GM18499 (cell line): ENCODE data around the gene FDX1.
"Not testable (repeated sequence)": the region's sequence is repeated elsewhere in the genome, so short reads cannot be mapped to it uniquely, and the experiment has no call there.

Experiments
- ATAC-seq: cut with Tn5 transposase; IDR thresholded peaks from one replicate; pipeline ENCODE4 v1.9.1; 2021; ENCODE audit warnings: moderate number of reproducible peaks; ENCODE audit not compliant: insufficient read depth, unreplicated experiment

Gene FDX1, protein sequence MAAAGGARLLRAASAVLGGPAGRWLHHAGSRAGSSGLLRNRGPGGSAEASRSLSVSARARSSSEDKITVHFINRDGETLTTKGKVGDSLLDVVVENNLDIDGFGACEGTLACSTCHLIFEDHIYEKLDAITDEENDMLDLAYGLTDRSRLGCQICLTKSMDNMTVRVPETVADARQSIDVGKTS

DNA sequence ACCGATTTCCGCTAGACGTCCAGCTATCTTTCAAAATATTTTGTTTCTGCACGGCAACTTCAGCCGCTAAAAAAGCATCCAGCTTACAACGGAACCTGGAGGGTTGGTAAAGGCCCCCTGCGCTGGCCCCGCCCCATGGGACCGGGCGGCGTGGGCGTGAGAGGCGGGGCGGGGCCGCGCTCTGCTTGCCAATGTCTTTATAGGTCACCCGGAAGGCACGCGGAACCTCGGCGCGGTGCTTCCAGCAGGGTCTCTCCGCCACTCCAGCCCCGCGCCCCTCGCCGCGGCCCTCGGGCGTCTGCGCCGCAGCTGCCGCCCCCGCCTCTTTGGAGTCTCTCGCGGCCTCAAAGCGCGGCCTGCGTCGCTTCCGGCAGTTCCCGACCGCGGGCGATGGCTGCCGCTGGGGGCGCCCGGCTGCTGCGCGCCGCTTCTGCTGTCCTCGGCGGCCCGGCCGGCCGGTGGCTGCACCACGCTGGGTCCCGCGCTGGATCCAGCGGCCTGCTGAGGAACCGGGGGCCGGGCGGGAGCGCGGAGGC, at the start of gene FDX1:
Gene FDX1 (plus strand): TSS at position 218 of the 536 bp plus-strand sequence. CDS start 173 bp downstream, at position 391.
- peak; percentile 58 for ATAC-seq

DNA sequence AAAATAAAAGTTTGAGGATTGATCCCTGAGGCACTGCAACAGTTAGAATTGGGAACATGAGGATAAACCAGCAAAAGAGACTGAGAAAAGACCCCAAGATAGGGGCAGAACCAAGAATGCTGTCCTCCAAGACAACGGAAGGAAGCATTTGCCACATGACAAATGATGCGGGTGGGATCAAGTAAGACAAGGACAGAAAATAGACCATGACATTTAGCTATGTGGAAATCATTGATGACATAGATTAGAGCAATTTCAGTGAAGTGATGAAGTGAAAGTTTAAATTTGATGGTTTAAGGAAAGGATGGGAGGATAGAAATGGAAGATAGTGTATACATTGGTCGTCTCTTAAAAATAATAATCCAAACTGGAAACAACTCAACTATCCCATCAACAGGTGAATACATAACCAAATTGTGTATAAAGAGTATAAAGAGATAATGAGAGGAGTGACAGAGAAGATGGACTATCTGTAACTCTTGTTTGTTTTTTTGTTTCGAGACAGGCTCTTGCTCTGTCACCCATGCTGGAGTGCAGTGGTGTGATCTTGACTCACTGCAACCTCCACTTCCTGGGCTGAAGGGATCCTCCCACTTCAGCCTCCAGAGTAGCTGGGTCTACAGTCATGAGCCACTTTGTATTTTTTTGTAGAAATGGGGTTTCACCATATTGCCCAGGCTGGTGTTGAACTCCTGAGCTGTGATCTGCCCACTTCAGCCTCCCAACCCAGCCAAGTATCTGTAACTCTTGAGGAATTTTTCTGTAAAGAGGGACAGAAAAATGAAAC, 48.7 kb upstream of the FDX1 start:
- no peak for ATAC-seq

DNA sequence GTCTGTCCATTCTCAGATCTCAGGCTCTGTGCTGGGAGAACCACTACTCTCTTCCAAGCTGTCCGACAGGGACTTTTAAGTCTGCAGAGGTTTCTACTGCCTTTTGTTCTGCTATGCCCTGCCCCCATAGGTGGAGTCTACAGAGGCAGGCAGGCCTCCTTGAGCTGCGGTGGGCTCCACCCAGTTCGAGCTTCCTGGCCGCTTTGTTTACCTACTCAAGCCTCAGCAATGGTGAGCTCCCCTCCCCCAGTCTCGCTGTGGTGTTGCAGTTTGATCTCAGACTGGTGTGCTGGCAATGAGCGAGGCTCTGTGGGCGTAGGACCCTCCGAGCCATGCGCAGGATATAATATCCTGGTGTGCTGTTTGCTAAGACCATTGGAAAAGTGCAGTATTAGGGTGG, 41.5 kb upstream of the FDX1 start:
- ATAC-seq, result not testable (repeated sequence)

DNA sequence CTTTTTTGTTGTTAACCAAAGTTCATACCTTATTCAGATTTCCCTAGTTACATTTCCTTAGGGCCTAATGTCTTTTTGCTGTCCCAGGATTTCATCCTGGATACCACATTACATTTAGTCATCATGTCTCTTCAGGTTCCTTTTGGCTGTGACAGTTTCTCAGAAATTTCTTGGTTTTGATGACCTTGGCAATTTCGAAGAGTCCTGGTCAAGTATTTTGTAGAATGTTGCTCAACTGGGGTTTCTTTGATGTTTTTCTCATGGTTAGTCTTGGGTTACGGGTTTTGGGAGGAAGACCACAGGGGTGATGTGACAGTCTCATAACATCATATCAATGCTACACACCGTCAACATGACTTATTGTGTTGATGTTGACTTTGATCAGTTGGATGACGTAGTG, 39.8 kb upstream of the FDX1 start:
- no peak for ATAC-seq

DNA sequence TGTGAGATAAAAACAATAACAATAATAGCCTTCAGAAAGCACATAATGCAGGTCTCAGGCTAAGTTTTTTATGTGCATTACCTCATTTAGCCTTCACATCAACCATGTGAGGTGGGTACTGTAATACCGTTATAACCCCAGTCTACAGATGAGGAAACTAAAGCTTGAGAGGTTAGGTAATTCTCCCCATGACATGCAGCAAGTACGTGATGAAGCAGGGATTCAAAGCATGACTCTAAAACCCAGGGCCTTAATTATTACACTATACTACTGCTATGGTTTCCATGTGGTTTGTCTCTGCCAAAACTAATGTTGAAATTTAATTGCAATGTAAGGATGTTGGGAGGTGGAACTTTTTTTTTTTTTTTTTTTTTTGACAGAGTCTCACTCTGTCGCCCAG, 37.7 kb upstream of the FDX1 start:
- no peak for ATAC-seq

DNA sequence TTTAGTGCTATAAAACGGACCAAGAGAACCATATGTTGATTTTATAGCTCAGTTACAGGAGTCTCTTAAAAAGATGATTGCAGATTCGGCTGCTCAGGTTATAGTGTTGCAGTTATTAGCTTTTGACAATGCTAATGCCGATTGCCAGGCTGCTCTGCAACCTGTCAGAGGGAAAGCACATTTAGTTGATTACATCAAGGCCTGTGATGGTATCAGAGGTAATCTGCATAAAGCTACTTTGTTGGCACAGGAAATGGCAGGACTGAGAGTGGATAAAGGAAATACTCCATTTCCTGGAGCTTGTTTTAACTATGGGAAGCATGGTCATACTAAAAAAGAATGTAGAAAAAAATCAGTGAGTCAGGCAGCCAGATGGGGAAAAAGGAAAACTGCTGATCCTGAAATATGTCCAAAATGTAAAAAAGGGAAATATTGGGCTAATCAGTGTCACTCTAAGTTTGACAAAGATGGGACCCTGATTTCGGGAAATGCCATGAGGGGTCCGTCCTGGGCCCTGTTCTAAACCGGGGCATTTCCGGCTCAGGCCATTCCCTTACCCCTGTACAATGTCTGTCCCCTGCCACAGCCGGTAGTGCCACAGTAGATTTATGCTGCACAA, 32.0 kb upstream of the FDX1 start:
- not testable (repeated sequence) for ATAC-seq

DNA sequence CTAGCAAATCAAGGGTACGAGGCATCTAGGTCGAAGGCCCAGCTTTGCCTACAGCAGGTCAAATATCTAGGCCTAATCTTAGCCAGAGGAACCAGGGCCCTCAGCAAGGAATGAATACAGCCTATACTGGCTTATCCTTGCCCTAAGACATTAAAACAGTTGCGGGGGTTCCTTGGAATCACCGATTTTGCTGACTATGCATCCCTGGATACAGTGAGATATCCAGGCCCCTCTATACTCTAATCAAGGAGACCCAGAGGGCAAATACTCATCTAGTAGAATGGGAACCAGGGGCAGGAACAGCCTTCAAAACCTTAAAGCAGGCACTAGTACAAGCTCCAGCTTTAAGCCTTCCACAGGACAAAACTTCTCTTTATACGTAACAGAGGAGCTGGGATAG, 26.2 kb upstream of the FDX1 start:
- not testable (repeated sequence) for ATAC-seq

DNA sequence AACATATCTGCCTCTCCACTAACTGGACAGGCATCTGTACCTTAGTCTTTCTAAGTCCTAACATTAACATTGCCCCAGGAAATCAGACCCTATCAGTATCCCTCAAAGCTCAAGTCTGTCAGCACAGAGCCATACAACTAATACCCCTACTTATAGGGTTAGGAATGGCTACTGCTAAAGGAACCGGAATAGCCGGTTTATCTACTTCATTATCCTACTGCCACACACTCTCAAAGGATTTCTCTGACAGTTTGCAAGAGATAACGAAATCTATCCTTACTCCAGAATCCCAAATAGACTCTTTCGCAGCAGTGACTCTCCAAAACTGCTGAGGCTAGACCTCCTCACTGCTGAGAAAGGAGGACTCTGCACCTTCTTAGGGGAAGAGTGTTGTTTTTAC, 24.1 kb upstream of the FDX1 start:
- ATAC-seq, result not testable (repeated sequence)

DNA sequence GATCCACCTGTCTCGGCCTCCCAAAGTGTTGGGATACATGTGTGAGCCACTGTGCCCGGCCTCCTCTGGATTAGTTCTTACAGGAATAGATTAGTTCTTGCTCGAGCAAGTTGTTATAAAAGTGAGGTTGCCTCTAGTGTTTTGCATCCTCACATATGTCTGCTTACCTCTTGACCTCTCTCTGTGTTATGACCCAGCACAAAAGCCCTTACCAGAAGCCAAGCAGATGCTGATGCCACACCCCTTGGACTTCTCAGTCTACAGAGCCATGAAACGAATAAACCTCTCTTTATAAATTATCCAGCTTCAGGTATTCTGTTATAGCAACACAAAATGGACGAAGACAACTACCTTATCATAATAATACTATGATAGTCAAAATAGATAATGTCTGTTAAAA, 22.4 kb upstream of the FDX1 start:
- ATAC-seq, result no peak

DNA sequence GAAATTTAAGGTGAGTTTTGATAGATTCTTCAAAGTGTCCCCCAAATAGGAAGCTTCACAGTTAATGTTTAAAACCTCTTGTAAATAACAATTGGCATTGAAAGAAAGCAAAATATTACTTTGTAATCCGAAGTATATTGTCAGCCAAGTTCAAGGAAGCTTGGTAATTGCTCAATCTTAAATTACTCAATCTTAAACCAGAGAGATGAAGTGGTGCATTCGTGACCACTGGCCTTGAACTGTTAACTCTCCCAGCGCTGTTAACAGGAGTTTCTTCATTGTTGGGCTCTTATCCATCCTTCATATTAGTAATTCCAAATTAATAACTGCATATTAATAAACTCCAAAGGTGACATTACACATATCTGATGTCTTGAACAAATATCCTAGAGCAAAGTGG, 20.6 kb upstream of the FDX1 start:
- no peak for ATAC-seq

DNA sequence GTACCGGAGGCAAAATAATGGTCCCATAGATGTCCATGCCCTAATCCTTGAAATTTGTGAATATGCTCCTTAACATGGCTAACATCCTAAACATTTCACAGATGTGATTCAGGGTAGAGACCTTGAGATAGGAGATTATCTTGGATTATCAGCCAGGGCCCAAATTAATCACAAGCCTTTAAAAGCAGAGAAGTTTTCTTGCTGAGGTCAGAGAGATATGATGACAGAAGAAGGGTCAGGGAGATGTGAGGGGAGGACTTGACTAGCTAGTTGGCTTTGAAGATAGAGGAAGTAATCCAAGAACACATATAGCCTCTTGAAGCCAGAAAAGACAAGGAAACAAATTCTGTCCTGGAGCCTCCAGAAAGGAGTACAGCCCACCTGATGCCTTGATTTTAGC, 19.1 kb upstream of the FDX1 start:
- ATAC-seq, result no peak

DNA sequence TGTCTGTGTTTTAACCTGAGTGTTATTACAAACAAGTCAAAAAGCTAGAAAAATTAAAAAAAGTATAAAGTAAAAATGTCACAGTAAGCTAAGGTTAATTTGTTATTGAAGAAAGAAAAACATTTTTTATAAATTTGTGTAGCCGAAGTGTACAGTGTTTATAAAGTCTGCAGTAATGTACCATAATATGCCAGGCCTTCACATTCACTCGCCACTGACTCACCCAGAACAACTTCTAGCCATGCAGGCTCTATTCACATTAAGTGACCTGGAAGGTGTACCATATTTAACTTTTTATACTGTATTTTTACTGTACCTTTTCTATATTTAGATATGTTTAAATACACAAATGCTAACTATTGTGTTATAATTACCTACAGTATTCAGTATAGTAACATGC, 14.7 kb upstream of the FDX1 start:
- no peak for ATAC-seq

DNA sequence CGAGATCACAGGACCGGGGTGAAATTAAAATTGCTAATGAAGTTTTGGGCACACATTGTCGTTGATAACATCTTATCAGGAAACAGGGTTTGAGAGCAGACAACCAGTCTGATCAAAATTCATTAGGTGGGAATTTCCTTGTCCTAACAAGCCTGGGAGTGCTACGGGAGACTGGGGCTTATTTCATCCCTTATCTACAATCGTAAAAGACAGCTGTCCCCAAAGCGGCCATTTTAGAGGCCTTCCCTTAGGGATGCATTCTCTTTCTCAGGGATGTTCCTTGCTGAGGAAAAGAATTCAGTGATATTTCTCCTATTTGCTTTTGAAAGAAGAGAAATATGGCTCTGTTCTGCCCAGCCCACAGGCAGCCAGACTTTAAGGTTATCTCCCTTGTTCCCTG, 8.1 kb upstream of the FDX1 start:
- ATAC-seq, result not testable (repeated sequence)

DNA sequence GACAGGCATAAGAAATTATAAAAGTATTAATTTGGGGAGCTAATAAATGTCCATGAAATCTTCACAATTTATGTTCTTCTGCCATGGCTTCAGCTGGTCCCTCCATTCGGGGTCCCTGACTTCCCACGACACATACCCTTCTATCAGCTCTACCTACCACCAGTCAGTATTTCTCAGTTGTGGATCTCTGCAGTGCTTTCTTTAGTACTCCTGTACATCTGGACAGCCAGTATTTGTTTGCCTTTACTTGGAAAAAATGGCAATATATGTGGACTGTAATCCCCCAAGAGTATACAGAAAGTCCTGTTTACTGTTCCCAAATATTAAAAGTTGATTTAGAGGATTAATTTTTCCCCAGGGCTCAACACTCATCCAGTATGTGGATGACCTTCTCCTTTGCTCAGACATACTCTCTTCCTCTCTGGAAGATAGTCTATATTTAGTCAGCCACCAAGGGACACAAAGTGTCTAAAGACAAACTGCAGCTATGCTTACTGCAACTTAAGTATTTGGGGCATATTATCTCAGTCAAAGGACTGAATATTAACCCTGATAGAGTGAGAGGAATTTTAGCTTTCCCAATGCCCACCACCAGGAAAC, 7.3 kb upstream of the FDX1 start:
- no peak for ATAC-seq

DNA sequence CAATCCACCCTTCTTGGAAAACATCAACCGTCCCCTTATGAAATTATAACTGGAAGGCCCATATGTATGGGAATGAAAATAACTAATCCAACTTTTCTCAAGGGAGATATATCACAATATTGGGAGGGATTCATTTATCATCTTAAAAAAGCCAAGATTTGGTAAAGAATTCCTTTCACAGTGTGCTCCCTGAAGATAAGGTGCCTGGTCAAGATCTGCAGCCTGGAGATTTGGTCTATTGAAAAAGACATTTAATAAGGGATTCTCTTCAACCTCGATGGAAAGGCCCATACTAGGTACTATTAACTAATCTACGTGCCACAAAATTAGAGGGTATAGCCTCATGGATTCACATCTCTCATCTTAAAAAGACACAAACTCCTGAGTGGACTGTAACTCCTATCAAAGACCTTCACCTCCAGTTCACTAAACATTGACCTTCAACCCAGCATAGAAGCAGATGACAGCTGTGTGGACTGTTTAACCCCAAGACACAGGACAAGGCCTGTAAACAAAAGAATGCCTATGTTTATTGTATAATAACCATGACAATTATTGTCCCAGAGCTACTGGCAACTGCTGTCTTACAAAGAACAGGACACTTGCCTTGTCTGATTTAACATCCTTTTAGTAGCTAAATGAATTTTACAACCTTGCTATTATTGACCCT, 4.8 kb upstream of the FDX1 start:
- no peak for ATAC-seq

DNA sequence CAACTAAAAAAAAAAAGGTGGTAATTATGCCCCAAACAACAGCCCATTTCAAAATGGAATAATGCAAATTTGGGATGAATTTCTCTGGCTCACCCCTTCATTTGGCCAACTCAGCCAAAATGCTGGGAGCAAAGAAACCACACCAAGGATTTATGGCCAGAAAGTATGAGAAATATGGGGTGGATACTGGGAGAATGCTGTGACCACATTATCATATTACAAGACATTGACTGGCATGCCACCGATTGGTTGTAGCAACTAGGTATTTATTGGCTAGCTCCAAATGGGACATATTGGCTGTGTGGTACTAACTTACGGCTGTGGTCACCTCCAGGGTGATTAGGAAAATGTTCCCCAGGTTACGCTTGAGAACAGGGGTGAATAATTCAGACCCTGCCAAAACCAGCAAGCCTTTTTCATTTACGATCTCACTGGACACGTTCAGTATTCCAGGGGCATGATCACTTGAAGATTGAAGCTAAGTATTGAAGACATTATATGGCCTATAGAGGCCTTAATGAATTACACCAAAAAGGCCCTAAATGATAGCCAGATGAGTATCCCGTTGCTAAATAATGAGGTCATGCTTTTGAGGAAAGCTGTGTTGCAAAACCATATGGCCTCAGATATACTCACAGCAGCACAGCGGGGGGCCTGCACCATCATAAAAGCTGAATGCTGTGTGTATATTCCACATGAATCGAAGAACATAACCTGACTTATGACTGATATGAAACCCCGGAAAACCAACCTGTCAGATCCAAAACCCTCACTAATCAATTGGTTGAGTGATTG, 3.8 kb upstream of the FDX1 start:
- no peak for ATAC-seq

DNA sequence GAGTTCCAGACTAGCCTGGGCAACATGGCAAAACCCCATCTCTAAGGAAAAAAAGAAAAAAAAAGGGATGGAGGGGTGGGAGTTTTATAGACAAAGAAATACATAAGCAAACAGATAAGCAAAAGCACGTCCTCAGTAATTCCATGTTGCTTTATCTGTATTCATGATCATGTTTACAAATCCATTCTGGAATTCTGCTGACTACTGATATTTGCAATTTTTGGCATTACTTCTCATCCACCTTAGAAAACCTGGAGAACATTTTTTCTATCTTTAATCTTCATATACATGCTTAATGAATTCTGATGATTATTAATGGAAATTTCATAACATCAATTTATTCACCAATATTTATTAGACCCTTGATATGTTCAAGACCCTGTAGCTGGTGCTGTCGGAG, 1.7 kb upstream of the FDX1 start:
- no peak for ATAC-seq

DNA sequence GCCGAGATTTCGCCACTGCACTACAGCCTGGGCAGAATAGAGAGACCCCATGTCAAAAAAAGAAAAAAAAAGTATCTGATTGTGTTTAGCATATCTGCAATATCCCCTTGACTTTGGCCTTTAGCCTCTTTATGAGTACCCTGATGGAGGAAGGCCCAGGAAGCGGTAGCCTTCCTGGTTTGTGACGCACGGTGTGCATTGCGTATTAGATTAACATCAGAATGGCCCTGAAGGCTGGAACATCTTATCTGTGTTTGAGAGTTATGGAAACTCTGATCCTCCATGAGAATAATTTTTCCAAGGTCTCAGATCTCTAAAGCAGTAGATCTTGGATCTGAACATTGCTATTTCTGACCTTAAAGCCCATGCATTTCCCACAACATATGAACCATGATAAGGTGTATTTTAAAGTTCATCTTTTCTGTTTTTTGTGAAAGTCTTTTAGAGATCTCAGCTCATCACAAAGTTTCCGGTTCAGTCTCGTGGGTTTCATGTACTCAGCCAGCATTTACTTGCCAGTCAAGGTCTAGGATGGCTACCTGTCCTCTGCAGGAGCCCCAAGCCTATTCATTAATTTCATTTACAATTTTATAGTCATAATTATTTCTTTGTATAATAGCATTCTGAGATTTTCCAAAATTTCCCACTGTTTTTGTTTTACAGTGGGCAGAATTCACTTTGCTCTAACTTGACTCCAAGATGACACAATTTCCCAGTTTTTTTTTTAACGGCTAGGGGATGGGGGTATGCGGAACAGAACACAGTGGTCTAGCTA, 605 bp upstream of the FDX1 start:
- no peak for ATAC-seq
